HuH-7 (cell line): ENCODE results near the gene RAB7B.
"Not testable (repeated sequence)": the region's sequence is repeated elsewhere in the genome, so short reads cannot be mapped to it uniquely, and the experiment has no call there.

Experiments used
- DNase-seq: peaks from one replicate; pipeline ENCODE4 v3.0.0; 2011; ENCODE audit warnings: low spot score

The RAB7B gene

DNA sequence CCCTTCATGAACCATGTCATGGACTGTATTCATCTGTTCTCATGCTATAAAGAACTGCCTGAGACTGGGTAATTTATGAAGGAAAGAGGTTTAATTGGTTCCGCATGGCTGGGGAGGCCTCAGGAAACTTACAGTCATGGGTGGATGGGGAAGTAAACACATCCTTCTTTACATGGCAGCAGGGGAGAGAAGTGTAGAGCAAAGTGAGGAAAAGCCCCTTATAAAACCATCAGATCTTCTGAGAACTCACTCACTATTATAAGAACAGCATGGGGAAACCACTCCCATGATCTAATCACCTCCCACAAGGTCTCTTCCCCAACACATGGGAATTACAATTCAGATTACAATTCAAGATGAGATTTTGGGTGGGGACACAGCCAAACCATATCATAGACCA lies 6.6 kb downstream of the RAB7B start:
- DNase-seq = not testable (repeated sequence)

DNA sequence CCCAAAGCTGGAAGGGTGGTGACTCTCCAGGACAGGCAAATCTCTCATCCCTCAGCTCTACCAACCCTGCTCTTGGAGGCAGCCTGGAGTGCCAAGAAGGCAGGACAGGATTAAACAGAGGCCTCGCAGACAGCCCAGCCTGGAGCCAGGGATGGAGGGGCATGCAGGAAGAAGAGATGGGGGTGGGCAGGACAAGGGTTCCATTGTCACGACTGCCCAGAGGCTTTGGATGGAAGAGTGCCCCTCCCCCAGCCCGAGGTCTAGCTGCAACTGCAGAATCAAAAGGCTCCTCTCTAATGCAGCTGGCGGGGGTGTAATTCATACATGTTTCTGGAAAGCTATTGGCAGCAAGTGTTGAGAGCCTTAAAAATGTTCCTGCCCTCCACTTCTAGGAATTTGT lies 8.8 kb downstream of the RAB7B start:
- no peak for DNase-seq

DNA sequence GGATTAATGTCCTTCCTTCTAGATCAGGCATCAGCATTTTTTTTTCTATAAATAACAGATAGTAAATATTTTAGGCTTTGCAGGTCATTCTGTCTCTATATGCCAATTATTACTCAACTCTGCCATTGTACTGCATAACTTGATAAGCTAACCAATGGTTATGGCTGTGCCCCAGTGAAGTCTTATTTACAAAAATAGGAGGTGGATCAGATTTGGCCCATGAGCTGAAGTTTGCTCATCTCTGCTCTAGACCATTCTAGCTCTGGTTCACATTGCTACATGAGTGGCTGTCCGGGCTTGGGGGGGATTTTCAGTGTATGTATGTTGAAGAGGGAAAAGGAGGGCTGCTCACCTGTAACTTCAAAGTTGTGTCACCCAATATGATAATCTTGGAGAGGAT lies 10.1 kb downstream of the RAB7B start:
- no peak for DNase-seq

DNA sequence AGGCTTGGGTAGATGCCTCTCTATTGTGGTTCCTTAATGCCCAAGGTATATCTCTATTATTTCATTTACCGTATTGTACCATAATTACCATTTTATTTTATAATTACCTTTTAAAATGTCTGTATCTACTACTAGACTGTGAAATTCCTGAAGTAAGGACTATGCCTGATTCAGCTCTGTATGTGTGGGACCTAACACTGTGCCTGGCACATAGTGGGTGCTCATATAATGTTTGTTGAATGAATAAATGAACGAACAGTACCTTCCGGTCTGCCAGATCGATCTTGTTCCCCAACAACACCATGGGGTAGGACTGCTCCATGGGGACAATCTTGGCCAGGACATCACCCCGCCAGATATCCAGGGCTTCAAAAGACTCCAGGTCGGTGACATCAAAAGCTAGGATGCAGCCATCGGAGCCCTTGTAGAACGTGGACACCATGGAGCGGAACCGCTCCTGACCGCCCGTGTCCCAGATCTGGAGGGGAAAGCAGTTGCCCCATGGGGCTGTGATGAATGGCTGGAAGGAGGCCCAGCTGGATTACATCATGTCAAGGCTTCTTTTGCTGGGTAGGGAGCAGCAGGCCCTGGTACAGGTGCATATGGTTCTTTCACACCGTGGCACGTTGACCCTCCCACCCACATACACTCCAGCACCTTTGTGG lies 10.8 kb downstream of the RAB7B start:
- no peak for DNase-seq

DNA sequence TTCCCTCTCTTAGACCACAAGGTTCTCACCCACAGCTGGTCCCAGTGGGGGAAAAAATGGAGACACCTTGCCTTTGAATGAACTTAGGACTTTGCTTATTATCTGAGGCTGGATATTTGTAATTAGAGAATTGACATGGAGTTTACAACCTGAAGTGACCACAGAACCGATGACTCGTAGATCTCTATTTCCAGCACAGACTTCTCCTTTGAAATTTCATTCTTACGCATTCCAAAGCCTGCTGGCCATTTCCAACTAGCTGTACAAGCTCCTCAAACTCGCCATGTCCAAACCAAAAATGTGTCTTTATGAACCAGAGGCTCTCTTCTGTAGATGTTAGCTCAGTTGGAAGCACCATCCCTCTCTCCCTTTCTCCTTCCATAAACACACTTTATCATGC lies 12.0 kb downstream of the RAB7B start:
- DNase-seq = no peak

DNA sequence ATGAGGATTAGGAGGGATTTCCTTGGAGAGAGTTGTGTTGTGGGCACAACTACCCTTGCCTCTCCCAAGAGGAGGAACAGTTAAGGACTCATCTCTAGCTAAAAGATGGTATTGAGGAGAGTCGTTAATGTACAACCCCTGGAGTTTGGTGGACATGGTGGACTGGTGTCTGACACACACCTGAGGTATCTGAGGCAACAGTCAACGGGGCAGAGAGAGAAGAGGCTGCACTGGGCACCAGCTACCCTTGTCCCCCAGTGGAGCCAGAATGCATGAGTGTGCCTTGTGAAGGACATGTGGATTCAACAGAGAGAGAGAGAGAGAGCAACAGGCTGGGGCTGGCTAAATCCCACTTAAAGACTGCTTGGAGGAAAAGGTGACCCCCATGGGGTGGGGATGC lies 13.0 kb downstream of the RAB7B start:
- DNase-seq = no peak

DNA sequence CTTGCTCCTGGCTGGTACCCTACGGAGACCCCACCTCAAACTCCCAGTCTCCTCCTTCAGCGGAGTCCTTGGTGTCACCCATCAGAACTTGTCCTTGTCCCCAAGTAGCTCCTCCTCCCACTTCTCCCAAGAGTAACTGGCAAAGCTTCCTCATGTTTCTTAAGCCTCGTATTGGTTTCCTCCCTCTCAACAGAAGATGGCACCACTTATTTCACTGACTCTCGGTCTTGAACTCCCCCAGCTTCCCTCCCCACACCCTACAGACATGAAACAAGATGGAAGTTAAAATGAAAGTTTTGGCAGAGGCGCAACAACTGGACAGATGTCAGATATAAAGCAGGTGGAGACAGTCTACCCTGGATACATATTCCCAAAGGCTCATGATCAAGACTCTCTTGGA lies 13.4 kb downstream of the RAB7B start:
- no peak for DNase-seq

DNA sequence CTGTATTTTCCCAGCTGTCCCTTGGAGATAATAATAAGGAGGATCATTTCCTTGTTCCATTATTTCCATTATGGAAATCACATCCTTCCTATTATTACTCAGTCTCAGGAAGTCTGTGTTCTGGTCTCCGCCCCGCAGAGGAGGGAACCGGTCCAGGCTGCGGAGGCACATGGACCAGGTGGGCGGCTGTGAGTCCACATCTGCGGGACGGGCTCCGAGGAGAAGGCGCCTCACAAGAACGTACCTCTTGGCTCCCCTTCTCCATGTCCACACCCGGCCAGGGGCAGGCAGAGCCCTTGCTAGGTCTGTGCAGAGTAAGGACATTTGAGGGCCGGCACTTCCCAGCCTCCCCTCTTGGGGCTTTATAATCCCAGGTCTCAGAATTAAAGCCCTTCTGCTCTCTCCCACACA lies 14.6 kb downstream of the RAB7B start:
- DNase-seq = no peak

DNA sequence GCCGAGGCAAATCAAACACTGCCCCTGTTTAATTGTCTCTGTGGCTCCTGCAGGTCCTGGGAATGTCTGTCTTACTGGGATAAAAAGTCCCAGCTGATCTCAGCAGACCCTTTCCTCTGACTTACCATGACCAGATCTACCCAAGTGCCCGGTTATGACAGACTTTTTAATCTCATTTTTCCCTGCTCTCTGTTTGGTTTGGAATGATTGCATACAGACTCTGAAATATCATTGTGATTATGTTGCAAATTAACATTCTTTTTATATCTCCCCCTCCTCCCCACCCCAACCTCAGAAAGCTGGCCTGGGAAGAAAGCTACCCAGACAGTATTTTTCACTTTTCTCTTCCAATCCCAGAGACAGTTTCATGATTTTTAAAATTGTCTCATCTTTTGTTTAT lies 16.3 kb downstream of the RAB7B start:
- DNase-seq = no peak

DNA sequence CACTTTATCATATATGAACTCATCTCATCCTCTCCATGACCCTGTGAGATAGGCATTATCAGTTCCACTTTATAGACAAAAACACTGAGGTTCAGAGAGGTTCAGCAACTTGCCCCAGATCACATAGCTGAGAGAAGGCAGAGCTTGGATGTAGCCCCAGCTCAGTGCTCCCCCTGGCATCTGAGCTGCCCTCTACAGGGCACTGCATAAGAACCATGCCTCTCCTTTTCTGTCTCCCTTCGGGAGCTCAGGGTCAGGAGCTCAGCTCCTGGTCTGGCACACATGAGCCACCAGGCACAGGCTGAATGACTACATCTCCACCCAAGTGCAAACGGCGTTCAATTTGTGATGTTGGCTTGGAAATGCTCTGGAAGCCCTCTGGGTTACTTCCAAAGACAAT lies 16.9 kb downstream of the RAB7B start:
- no peak for DNase-seq

DNA sequence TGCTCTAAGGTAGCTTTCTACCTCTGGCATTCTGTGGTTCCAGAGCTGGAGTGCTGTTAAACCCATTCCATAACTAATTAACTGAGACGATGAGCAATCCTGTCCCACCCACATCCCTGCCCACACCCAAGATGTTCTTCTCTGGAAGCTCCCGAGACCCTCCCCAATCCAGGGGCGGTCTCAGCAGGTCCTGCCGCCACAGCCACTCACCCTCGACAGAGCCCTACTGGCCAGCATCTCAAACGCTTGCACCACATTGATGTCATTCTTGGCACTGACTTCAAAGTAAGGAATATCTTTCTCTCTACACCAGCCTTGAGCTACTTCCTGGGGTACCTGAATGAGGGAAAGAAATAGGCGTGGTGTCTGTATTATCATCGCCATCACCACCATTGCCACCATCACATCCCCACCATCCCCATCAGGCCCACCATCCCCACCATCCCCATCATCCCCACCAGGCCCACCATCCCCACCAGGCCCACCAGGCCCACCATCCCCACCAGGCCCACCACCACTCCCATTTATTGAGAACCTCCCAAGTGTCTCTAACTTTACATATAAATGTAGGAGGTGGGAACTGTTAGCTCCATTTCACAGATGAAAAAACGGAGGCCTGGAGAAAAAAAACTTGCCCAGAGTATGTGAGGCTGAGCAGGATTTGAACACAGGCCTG lies 17.7 kb downstream of the RAB7B start:
- no peak for DNase-seq

DNA sequence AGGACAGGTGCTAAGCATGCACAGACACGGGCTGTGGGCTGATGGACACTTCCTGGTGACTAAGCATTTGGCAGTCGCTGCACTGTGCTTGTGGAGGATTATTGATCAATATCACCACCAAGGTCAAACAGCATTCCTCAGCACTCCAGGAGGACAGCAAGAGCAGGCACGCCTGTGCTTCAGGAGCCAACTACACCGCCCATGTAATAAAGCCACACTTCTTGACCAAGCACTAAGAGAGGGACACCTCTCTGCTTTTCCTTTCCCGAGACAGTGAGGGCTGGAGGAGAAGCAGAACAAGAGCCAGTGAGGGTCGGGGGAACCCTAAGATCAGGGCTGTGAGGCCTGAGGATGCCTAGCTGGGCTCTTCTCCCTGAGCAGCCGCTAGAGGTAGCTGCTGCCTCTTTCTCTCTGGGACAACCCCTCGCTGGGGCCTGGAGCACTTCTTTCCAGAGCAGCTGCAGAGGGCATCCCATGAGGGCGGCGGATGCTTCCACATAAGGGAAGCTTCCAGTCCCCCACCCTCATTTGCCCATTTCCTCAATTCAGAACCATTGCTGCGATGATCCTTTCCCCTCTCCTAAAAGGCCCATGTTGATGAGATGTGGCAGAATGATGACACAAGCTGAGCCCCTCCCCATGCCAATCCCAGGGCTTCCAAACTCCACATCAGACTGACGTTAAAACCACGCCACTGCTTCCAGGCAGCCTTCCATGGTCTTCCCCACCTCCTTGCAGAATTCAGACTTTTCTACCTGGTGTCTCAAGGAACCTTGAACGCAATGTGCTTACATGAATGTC lies 19.1 kb downstream of the RAB7B start:
- DNase-seq = peak; percentile 78

DNA sequence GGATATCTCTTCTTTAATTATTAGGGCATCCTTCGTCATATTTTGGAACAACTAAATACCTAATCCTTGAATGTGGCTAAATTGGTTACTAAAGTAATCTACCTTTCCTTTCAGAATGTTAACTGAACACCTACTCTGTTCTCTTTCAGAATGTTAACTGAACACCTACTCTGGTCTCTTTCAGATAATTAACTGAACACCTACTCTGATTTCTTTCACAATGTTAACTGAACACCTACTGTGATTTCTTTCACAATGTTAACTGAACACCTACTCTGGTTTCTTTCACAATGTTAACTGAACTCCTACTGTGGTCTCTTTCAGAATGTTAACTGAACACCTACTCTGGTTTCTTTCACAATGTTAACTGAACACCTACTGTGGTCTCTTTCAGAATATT lies 21.9 kb downstream of the RAB7B start:
- DNase-seq = no peak

DNA sequence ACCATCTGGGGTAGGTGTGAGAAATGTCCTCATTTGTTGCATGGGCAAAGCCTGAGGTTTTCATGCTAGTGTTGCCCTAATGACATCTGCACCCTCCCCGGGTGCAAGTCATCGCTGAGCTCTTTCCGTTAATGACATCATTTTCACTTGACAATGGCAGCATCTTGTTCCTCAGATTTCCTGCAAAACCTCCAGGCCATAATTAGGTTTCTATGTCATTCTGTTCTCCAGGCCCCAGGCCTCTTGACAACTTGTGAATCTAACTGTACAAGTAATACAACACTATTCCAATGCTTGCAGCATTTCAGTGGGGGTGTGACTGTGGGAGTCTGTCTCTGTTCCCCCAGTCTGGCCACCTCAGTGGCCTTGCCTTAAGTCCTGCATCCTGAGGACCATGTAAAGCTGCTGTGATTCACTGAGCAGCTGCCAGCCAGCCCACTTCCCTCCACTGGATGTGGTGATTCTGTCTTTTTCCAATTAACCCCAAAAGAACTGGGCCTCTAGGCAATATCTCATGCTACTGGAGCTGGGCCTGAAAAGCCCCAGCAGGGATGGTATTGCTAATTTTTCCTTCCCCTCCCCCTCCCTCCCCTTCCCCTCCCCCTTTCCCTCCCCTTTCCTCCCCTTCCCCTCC lies 22.8 kb downstream of the RAB7B start:
- DNase-seq = no peak

DNA sequence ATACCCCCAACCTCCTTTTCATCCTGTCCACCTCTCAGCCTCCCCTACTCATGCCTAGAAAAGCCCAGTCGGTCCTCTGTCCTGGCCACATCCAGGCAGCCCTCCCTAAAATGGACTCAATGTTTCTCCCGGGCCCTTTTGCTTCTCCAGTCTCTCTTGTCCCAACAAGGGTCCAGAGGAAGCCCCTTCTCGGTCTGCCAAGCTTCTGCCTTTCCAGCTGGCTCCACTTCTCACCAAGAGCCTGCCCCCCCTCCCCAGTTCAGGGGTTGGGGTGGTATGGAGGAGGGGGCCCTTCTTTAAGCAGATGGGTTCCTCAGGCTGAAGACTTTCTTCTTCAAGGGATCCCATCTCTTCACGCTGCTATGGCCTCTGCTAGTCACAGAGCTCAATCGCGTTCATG lies 23.9 kb downstream of the RAB7B start:
- DNase-seq = no peak

DNA sequence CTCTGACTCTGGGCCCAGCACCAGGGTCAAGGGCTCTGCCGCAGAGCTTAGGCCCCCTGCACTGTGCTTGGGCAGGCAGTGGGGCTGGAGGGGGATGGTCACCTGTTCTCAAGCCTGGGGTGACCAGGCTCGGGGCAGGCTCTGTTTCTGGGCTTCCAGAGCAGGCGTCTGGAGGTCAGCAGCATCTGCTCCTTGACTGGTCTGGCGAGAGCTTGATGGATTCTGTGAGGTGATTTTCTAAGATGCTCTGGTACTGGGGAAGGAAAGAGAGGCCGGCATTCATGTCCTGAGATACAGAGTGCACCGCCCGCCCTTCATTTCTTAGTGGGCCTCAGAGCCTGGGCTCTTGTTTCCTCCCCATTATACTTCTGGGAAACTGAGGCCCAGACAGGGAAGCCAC lies 24.5 kb downstream of the RAB7B start:
- DNase-seq = no peak

DNA sequence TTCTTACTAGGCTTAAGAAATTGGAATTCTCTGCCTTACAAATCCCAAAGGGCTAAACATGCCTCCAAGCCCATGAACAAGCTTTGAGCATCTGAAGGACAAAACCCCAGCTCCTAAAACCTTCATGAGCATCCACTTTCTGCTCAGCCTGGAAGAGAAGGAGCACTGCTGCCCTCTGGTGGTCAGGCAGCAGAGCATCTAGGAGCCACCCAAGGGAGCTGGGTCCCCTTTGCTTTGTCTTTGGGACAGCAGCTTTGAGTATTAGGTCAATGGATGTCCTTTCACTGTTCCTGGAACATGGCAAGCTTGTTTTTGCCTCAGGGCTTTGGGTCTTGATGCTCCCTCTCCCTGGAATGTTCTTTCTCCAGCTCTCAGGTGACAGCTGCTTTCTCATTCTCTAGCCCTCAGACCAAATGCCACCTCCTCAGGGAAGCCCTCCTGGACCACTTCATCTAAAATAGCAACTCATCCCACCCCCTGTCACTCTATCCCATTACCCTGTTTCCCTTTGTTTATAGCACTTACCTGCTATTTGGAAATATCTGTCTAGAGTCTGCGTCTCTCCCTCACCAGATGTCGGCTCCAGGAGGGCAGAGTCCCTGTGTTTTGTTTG lies 25.7 kb downstream of the RAB7B start:
- peak; percentile 71 for DNase-seq

DNA sequence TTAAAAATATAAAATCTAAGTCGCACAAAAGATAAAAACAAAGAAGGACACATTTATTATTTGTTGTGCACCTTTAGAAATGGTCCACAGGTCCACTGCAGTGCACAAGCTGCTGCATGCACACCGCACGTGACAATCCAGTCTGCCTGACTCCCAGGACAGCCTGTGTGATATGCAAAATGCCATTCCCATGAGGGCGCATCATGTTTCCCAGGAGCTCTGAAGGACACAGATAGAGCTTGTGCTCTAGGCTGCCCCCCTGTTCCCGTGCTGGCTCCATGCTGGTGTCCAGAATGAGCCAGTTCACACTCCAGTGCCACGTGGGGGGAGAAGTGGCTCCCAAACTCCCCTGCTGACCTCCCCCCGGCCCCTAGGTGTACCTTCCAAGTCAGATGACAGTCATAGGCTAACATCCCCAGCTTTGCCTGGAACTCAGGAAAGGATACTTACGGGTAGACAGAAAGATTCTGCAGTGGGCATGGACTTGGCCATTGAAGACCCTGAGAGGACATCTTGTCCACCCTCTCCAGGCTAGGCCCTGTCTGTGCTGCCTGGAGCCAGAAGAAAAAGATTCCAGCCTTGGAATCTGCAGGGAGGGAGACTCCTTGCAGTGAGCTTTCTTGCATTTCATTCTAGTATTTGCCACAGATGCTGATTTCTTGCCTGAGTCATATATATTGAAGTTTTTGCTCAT lies 26.3 kb downstream of the RAB7B start:
- no peak for DNase-seq

DNA sequence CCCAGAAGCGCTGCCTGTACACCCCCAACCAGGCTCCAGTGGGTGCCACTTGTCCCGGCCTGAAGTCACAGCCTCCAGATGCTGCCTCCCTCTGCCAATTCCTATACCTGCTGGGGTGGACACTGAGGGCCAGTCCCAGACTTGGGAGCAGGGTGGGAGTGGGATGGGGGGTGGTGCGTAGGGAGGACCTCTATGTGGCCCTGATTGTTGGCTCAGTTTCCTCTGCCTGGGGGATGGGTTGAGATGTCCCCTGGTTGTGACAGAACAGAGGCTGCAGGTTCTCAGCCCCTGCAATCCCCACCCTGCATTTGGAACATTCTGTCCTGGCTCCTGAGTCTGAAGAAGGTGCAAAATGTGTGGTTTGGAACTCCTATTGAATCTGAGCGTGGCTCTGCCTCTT lies 27.2 kb downstream of the RAB7B start:
- DNase-seq = no peak

DNA sequence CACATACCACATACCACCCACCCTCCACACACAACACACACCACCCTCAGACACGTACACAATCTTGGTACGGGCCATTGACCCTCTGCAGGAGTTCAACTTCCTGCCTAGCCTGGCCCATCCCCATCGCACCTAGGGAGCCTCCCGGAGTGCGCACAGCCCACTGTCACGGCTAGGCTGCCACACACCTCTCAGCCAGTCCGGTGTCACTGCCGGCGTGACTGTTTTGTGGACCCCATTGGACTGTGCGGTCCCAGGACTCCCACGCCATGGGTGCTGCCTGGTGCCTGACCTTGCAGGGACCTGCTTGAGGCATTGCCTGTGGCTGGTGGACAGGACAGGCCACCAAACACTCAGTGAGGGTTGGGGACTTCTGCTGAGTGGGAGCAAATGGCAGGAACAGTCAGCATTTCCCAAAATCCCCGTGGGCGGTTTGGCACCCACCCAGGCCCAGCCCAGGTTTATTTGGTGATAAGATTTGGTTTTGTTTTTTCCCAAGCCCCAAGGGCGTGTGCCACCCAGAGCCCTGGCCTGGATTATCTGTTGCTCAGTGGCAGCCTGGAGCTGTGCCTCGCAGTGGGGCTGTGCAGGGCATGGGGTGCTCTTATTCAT lies 27.7 kb downstream of the RAB7B start:
- DNase-seq = no peak

DNA sequence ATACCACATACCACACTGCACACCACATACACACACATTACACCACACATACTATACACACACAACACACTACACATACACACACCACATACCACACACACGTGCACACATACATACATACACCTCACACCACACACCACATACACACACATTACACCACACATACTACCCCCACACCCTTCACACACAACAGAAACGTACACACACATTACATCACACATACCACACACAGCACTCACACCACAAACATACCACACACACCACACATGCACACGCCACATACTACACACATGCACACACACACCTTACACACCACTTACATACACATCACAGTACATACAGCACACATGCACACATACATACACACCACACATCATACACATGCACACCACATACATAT lies 28.5 kb downstream of the RAB7B start:
- DNase-seq = no peak
